Measurements from ENCODE around the gene AGAP1.

The AGAP1 gene

GRCh38 chr2:235606004-235606715 lies 112.3 kb downstream of the AGAP1 start:
- H3K27me3 ChIP-seq (ENCODE audit: insufficient read depth, poor library complexity, severe bottlenecking), result no peaks in the 10 kb centered on the region
- H3K4me1 ChIP-seq (ENCODE audit: insufficient read depth, poor library complexity, severe bottlenecking), result peaks cover 6% of the 10 kb centered on the region
- no peak overlapping the region for H3K4me3 ChIP-seq (ENCODE audit: severe bottlenecking)
- H3K9me3 ChIP-seq (ENCODE audit: severe bottlenecking), result no peaks in the 10 kb centered on the region
- DNase-seq (ENCODE audit: low spot score), result no peak
- ATAC-seq (ENCODE audit: low read depth), result no peak
- no peaks in the 10 kb centered on the region for H3K36me3 ChIP-seq (ENCODE audit: low read depth)
- no peak overlapping the region for H3K27ac ChIP-seq (ENCODE audit: poor library complexity, severe bottlenecking)
- no peak for TF ChIP-seq CTCF (IDR thresholded peaks at IDR 0.05; ENCODE audit: poor library complexity, severe bottlenecking)

GRCh38 chr2:235607546-235608199 lies 113.8 kb downstream of the AGAP1 start:
- TF ChIP-seq CTCF (IDR thresholded peaks at IDR 0.05; ENCODE audit: poor library complexity, severe bottlenecking), result no peak
- DNase-seq (ENCODE audit: low spot score), result no peak
- ATAC-seq (ENCODE audit: low read depth), result no peak
- Histone ChIP-seq H3K9me3 (ENCODE audit: severe bottlenecking) (no peaks in the 10 kb centered on the region), H3K4me1 (ENCODE audit: insufficient read depth, poor library complexity, severe bottlenecking) (peaks cover 6% of the 10 kb centered on the region), H3K36me3 (ENCODE audit: low read depth) (no peaks in the 10 kb centered on the region), H3K4me3 (ENCODE audit: severe bottlenecking) (no peak overlapping the region), H3K27me3 (ENCODE audit: insufficient read depth, poor library complexity, severe bottlenecking) (no peaks in the 10 kb centered on the region), H3K27ac (ENCODE audit: poor library complexity, severe bottlenecking) (no peak overlapping the region)

GRCh38 chr2:235608200-235608887 lies 114.5 kb downstream of the AGAP1 start:
- Histone ChIP-seq H3K36me3 (ENCODE audit: low read depth) (no peaks in the 10 kb centered on the region), H3K4me1 (ENCODE audit: insufficient read depth, poor library complexity, severe bottlenecking) (peaks cover 6% of the 10 kb centered on the region), H3K4me3 (ENCODE audit: severe bottlenecking) (no peak overlapping the region), H3K9me3 (ENCODE audit: severe bottlenecking) (no peaks in the 10 kb centered on the region), H3K27ac (ENCODE audit: poor library complexity, severe bottlenecking) (no peak overlapping the region), H3K27me3 (ENCODE audit: insufficient read depth, poor library complexity, severe bottlenecking) (no peaks in the 10 kb centered on the region)
- no peak for DNase-seq (ENCODE audit: low spot score)
- TF ChIP-seq CTCF (IDR thresholded peaks at IDR 0.05; ENCODE audit: poor library complexity, severe bottlenecking), result no peak
- ATAC-seq (ENCODE audit: low read depth), result no peak

GRCh38 chr2:235609321-235609720 lies 115.5 kb downstream of the AGAP1 start:
- no peaks in the 10 kb centered on the region for H3K27me3 ChIP-seq (ENCODE audit: insufficient read depth, poor library complexity, severe bottlenecking)
- TF ChIP-seq CTCF (IDR thresholded peaks at IDR 0.05; ENCODE audit: poor library complexity, severe bottlenecking), result no peak
- DNase-seq (ENCODE audit: low spot score) (no peak), ATAC-seq (ENCODE audit: low read depth) (no peak)
- H3K4me3 ChIP-seq (ENCODE audit: severe bottlenecking), result no peak overlapping the region
- peaks cover 6% of the 10 kb centered on the region for H3K4me1 ChIP-seq (ENCODE audit: insufficient read depth, poor library complexity, severe bottlenecking)
- H3K36me3 ChIP-seq (ENCODE audit: low read depth), result no peaks in the 10 kb centered on the region
- no peaks in the 10 kb centered on the region for H3K9me3 ChIP-seq (ENCODE audit: severe bottlenecking)
- no peak overlapping the region for H3K27ac ChIP-seq (ENCODE audit: poor library complexity, severe bottlenecking)

Data from RWPE2 (cell line).